H1 (cell line): ENCODE data around the gene CEP57L1. TPM values are rescaled to one million over a fixed set of nuclear protein-coding genes. Genes with fewer than 3 reads are reported as not detected.

Experiments used
- CTCF ChIA-PET: fragments of 300-600 bp; sonication (Branson Sonifier 250); formaldehyde crosslinking; loops from one replicate; lab custom pipeline; 2021; ENCODE audit not compliant: partially characterized antibody; lab: Charles Lee
- POLR2A ChIA-PET: fragments of 300-600 bp; sonication (Branson Sonifier 250); formaldehyde crosslinking; loops from one replicate; lab custom pipeline; 2021; ENCODE audit warnings: inconsistent platforms; ENCODE audit not compliant: partially characterized antibody; lab: Charles Lee
- DNase-seq, 2 experiments: peaks; one replicate each; pipeline versions ENCODE4 v3.0.0 to v3.0.0-alpha.2; 2010 to 2022; ENCODE audit warnings: low spot score in 2 of 2, low read depth in 1 of 2, mixed read lengths in 1 of 2
- FAIRE-seq: peaks from 2 replicates; lab custom pipeline; 2011; peaks lifted over from hg19 to GRCh38; lab: Jason Lieb, UNC
- H2AFZ ChIP-seq: 2 replicates; pipeline ENCODE4 v1.8.1; 2012; ENCODE audit warnings: low read length, inconsistent platforms
- H2AK5ac ChIP-seq: 2 replicates; pipeline ENCODE4 v1.6.1; 2013; ENCODE audit warnings: low read depth, low read length
- H2BK120ac ChIP-seq: replicated peaks from 2 replicates; pipeline ENCODE3; 2013; ENCODE audit warnings: low read depth, low read length, inconsistent platforms
- H2BK12ac ChIP-seq: 2 replicates; pipeline ENCODE4 v1.6.1; 2013; ENCODE audit warnings: low read depth, low read length
- H2BK15ac ChIP-seq: 2 replicates; pipeline ENCODE4 v1.6.1; 2013; ENCODE audit warnings: low read length
- H2BK20ac ChIP-seq: 2 replicates; pipeline ENCODE4 v1.6.1; 2013; ENCODE audit warnings: low read length
- H2BK5ac ChIP-seq: 2 replicates; pipeline ENCODE4 v1.6.1; 2013; ENCODE audit warnings: low read depth, low read length
- H3K14ac ChIP-seq: 2 replicates; pipeline ENCODE4 v1.6.1; 2013; ENCODE audit warnings: inconsistent platforms; ENCODE audit not compliant: insufficient read length
- H3K18ac ChIP-seq: 2 replicates; pipeline ENCODE4 v1.6.1; 2013; ENCODE audit warnings: low read length; ENCODE audit errors: extremely low read depth
- H3K23ac ChIP-seq: 2 replicates; pipeline ENCODE4 v1.6.1; 2013; ENCODE audit warnings: inconsistent platforms; ENCODE audit not compliant: insufficient read length
- H3K23me2 ChIP-seq: 2 replicates; pipeline ENCODE4 v1.6.1; 2013; ENCODE audit warnings: low read depth, low read length
- H3K27ac ChIP-seq: 2 replicates; pipeline ENCODE4 v1.6.1; 2011; ENCODE audit warnings: low read depth, low read length, inconsistent platforms
- H3K27me3 ChIP-seq, 4 experiments: replicated peaks in 1 of 4; 1 replicate in 1 of 4; 2 replicates in 3 of 4; pipeline versions ENCODE4 v1.6.1 to v1.8.1; 2011 to 2013; ENCODE audit warnings: low read length in 3 of 4, mild to moderate bottlenecking in 3 of 4, inconsistent platforms in 2 of 4, mixed read lengths in 2 of 4, moderate library complexity in 1 of 4; ENCODE audit not compliant: control insufficient read depth in 3 of 4, insufficient read depth in 3 of 4; ENCODE audit errors: extremely low read depth in 1 of 4
- H3K36me3 ChIP-seq, 4 experiments: 2 replicates each; pipeline versions ENCODE4 v1.6.1 to v1.8.1; 2011 to 2013; ENCODE audit warnings: mild to moderate bottlenecking in 4 of 4, low read length in 3 of 4, moderate library complexity in 2 of 4, control low read depth in 1 of 4, inconsistent platforms in 1 of 4; ENCODE audit not compliant: insufficient read depth in 4 of 4, control insufficient read depth in 2 of 4
- H3K4ac ChIP-seq: replicated peaks from 2 replicates; pipeline ENCODE3; 2013; ENCODE audit warnings: low read length, low read depth, mixed read lengths, inconsistent platforms; ENCODE audit not compliant: insufficient read length
- H3K4me1 ChIP-seq, 4 experiments: replicated peaks in 1 of 4; 1 replicate in 1 of 4; 2 replicates in 3 of 4; pipeline versions ENCODE4 v1.6.1 to v1.8.1; 2011 to 2013; ENCODE audit warnings: low read length in 3 of 4, inconsistent platforms in 2 of 4, mixed read lengths in 1 of 4; ENCODE audit not compliant: insufficient read depth in 4 of 4, control insufficient read depth in 3 of 4
- H3K4me2 ChIP-seq, 2 experiments: 2 replicates each; pipeline versions ENCODE4 v1.6.1 to v1.8.1; 2011 to 2013; ENCODE audit warnings: low read depth in 2 of 2, low read length in 2 of 2, control low read depth in 1 of 2, inconsistent platforms in 1 of 2, mild to moderate bottlenecking in 1 of 2; ENCODE audit not compliant: insufficient read depth in 1 of 2
- H3K4me3 ChIP-seq, 4 experiments: fragments of 200-600, 300-600 bp in 1 of 4; sonication (generic), shearing (Covaris generic), sonication (Bioruptor Twin) in 1 of 4; 2 replicates each; pipeline versions ENCODE4 v1.5.1 to v1.8.1; 2011 to 2016; ENCODE audit warnings: low read length in 4 of 4, low read depth in 3 of 4, control low read depth in 2 of 4, inconsistent platforms in 2 of 4, mild to moderate bottlenecking in 2 of 4, mixed read lengths in 1 of 4, moderate library complexity in 1 of 4; ENCODE audit not compliant: insufficient read depth in 2 of 4; ENCODE audit errors: extremely low read depth in 1 of 4
- H3K56ac ChIP-seq: replicated peaks from 2 replicates; pipeline ENCODE3; 2013; ENCODE audit warnings: low read depth, mild to moderate bottlenecking, mixed read lengths, low read length, inconsistent platforms; ENCODE audit not compliant: insufficient read length
- H3K79me1 ChIP-seq: 2 replicates; pipeline ENCODE4 v1.6.1; 2013; ENCODE audit warnings: low read depth, low read length, control low read depth
- H3K79me2 ChIP-seq, 2 experiments: 2 replicates each; pipeline versions ENCODE4 v1.6.1 to v1.8.1; 2012 to 2013; ENCODE audit warnings: low read length in 2 of 2, mild to moderate bottlenecking in 2 of 2, inconsistent platforms in 1 of 2; ENCODE audit not compliant: insufficient read depth in 2 of 2, control insufficient read depth in 1 of 2
- H3K9ac ChIP-seq, 4 experiments: replicated peaks in 1 of 4; 1 replicate in 1 of 4; 2 replicates in 3 of 4; pipeline versions ENCODE4 v1.6.1 to v1.8.1; 2011 to 2013; ENCODE audit warnings: low read depth in 3 of 4, low read length in 3 of 4, control low read depth in 2 of 4, mild to moderate bottlenecking in 2 of 4, moderate library complexity in 2 of 4, inconsistent platforms in 1 of 4; ENCODE audit errors: extremely low read depth in 1 of 4
- H3K9me3 ChIP-seq, 2 experiments: 2 replicates each; pipeline versions ENCODE4 v1.6.1 to v1.8.1; 2012 to 2013; ENCODE audit warnings: mild to moderate bottlenecking in 2 of 2, moderate library complexity in 2 of 2, control low read depth in 1 of 2, inconsistent platforms in 1 of 2, low read depth in 1 of 2, low read length in 1 of 2, mixed read lengths in 1 of 2; ENCODE audit not compliant: insufficient read depth in 2 of 2
- H4K20me1 ChIP-seq, 2 experiments: replicated peaks in 1 of 2; 2 replicates each; pipeline versions ENCODE3 to v1.8.1; 2011 to 2013; ENCODE audit warnings: inconsistent platforms in 2 of 2, low read length in 2 of 2, mild to moderate bottlenecking in 1 of 2; ENCODE audit not compliant: insufficient read depth in 2 of 2, control insufficient read depth in 1 of 2
- H4K5ac ChIP-seq: 2 replicates; pipeline ENCODE4 v1.6.1; 2013; ENCODE audit warnings: low read length, low read depth, mixed read lengths, inconsistent platforms; ENCODE audit not compliant: insufficient read length
- H4K8ac ChIP-seq: 2 replicates; pipeline ENCODE4 v1.8.0; 2013; ENCODE audit warnings: mild to moderate bottlenecking, moderate library complexity, low read length, inconsistent platforms; ENCODE audit not compliant: insufficient read depth; ENCODE audit errors: extremely low read depth
- H4K91ac ChIP-seq: replicated peaks from 2 replicates; pipeline ENCODE3; 2013; ENCODE audit warnings: low read length, mixed read lengths, inconsistent platforms; ENCODE audit not compliant: insufficient read length
- CTBP2 ChIP-seq: IDR thresholded peaks from 2 replicates; pipeline ENCODE4 v1.7.0; 2011; ENCODE audit warnings: borderline replicate concordance, mild to moderate bottlenecking, moderate library complexity, mixed read lengths, low read length; ENCODE audit not compliant: insufficient read depth, insufficient read length
- NANOG ChIP-seq: IDR thresholded peaks from 2 replicates; pipeline ENCODE4 v1.6.1; 2011; ENCODE audit warnings: low read length, low read depth, mild to moderate bottlenecking, inconsistent platforms; ENCODE audit not compliant: insufficient read depth, poor library complexity, severe bottlenecking
- RAD21 ChIP-seq, 2 experiments: IDR thresholded peaks in 1 of 2; conservative IDR thresholded peaks in 1 of 2; 2 replicates each; pipeline ENCODE4 v1.6.1; 2011; ENCODE audit warnings: low read depth in 2 of 2, low read length in 2 of 2, improper control_type of control experiment in 1 of 2, inconsistent platforms in 1 of 2, mild to moderate bottlenecking in 1 of 2, moderate library complexity in 1 of 2
- SRF ChIP-seq: IDR thresholded peaks from 2 replicates; pipeline ENCODE4 v1.6.1; 2011; ENCODE audit warnings: mild to moderate bottlenecking, low read depth, low read length, moderate library complexity
- USF2 ChIP-seq: IDR thresholded peaks from 2 replicates; pipeline ENCODE4 v1.6.1; 2011; ENCODE audit warnings: low read length, improper control_type of control experiment
- WGBS, 2 experiments: shearing (Covaris generic) in 1 of 2; methylation state at CpG; one replicate each; pipeline versions ENCODE4 v1.1.6 to v1.1.7; 2013 to 2015; ENCODE audit warnings: low lambda C conversion rate in 2 of 2, mixed read lengths in 2 of 2, inconsistent platforms in 1 of 2, low coverage in 1 of 2, missing lambda C conversion rate in 1 of 2; ENCODE audit not compliant: insufficient replicate concordance in 2 of 2, insufficient coverage in 1 of 2, insufficient read length in 1 of 2; ENCODE audit errors: extremely low coverage in 1 of 2, missing lambda C conversion rate in 1 of 2; 5-methylcytosine and 5-hydroxymethylcytosine counted together
- polyA plus RNA-seq, 7 experiments: library from polyadenylated mRNA; depleted of rRNA in 3 of 7; stranded (reverse) in 5 of 7; unstranded in 2 of 7; fragments of >200 nt in 5 of 7; fragments of 200-250 nt in 2 of 7; gene quantifications; 1 replicate in 5 of 7; 2 replicates in 1 of 7; 4 replicates in 1 of 7; pipeline versions ENCODE4 v1.2.1 to v1.2.3, GENCODE V29; 2011 to 2013; ENCODE audit warnings: missing spikeins in 2 of 7, mixed read lengths in 2 of 7
- total RNA-seq: library from RNA; stranded (reverse); fragmentation: NEBNext Ultra II Directional; extraction: Animal tissue kit (Norgen Biotek cat#: 25700); gene quantifications from 2 replicates; pipeline ENCODE4 v1.2.1, GENCODE V29; 2021

The CEP57L1 gene
- total and polyA plus RNA-seq, 2 of the 8 experiments (the other 6 are each of a cell fraction or from before 2014, with no cell fraction given): 3.6 to 11.5 TPM

- Histone ChIP-seq H3K27me3 (no peaks in the 10 kb centered on the region), H4K8ac (no peak overlapping the region), H3K27ac (no peak overlapping the region), H3K14ac (no peak overlapping the region), H3K9ac (no peak overlapping the region), H2BK5ac (no peak overlapping the region), H4K5ac (no peak overlapping the region), H3K79me2 (no peaks in the 10 kb centered on the region), H3K18ac (no peak overlapping the region), H2AK5ac (no peak overlapping the region), H2AFZ (no peak overlapping the region), H2BK120ac (no peak overlapping the region), H3K79me1 (no peaks in the 10 kb centered on the region), H3K56ac (no peak overlapping the region), H3K4ac (no peak overlapping the region), H3K4me2 (no peak overlapping the region), H3K9me3 (no peaks in the 10 kb centered on the region), H3K36me3 (no peaks in the 10 kb centered on the region; a peak in 1 of 8 replicates), H4K91ac (no peak overlapping the region), H3K4me1 (no peaks in the 10 kb centered on the region), H2BK20ac (no peak overlapping the region), H2BK15ac (no peak overlapping the region), H2BK12ac (no peak overlapping the region), H4K20me1 (no peaks in the 10 kb centered on the region), H3K23ac (no peak overlapping the region), H3K4me3 (no peak overlapping the region), H3K23me2 (no peaks in the 10 kb centered on the region)
- FAIRE-seq (no peak), DNase-seq (no peak)
- ChIA-PET CTCF (no interaction called here), POLR2A (interaction anchor here (0.6 kb wide), 1 partner anchor 11 kb away, joined by 3 read pairs; no protein-coding TSS in a partner anchor)
- WGBS, 2 experiments: 84% methylated on average over 3 of the region's 3 CpGs; no CpG with 5 or more reads in 1 of the 2 experiments
- TF ChIP-seq NANOG (no peak), CTBP2 (no peak), USF2 (no peak), RAD21 (IDR thresholded peaks at IDR 0.05 in 1 of 2, conservative IDR thresholded peaks at IDR 0.05 in 1 of 2; ENCODE audit: low read depth in 2 of 2, low read length in 2 of 2) (no peak), SRF (no peak)
Observed at GRCh38 chr6:109118871-109119354, 23.6 kb downstream of the CEP57L1 start.
